MCF 10A (cell line): ENCODE results near the gene RFX3. TPM values are rescaled to one million over a fixed set of nuclear protein-coding genes. Genes with fewer than 3 reads are reported as not detected.
"Not testable (repeated sequence)": the region's sequence is repeated elsewhere in the genome, so short reads cannot be mapped to it uniquely, and the experiment has no call there.

ENCODE experiments used
- BruUV-seq: library from RNA; stranded (reverse); fragments of 400-500 nt; replicated peaks from 2 replicates; lab custom pipeline; 2021; lab: Mats Ljungman, UMichigan
- CTCF ChIA-PET: fragments of 300-600 bp; sonication (Branson Sonifier 250); formaldehyde crosslinking; extraction: SDS; loops from one replicate; lab custom pipeline; 2021; ENCODE audit warnings: antibody characterized with exemption, inconsistent platforms; lab: Yijun Ruan, JAX
- POLR2A ChIA-PET: fragments of 300-600, 350-650 bp; sonication (Branson Sonifier 250); formaldehyde crosslinking; extraction: SDS; loops from one replicate; lab custom pipeline; 2020; ENCODE audit warnings: antibody characterized with exemption, inconsistent platforms; lab: Yijun Ruan, JAX
- DNase-seq: peaks from one replicate; pipeline ENCODE4 v3.0.0-alpha.2; 2018; ENCODE audit not compliant: unreplicated experiment
- H3K27ac Mint-ChIP-seq: one replicate; pipeline ENCODE4 v1.8.0; 2022; ENCODE audit warnings: mild to moderate bottlenecking, low read depth, mixed read lengths; ENCODE audit not compliant: unreplicated experiment
- H3K27me3 Mint-ChIP-seq: one replicate; pipeline ENCODE4 v1.8.0; 2022; ENCODE audit warnings: mixed read lengths; ENCODE audit not compliant: insufficient read depth, unreplicated experiment
- H3K36me3 Mint-ChIP-seq: one replicate; pipeline ENCODE4 v1.8.0; 2022; ENCODE audit warnings: mild to moderate bottlenecking, moderate library complexity, mixed read lengths; ENCODE audit not compliant: insufficient read depth, unreplicated experiment
- H3K4me1 Mint-ChIP-seq: one replicate; pipeline ENCODE4 v1.8.0; 2022; ENCODE audit warnings: mixed read lengths; ENCODE audit not compliant: insufficient read depth, unreplicated experiment
- H3K4me3 Mint-ChIP-seq: one replicate; pipeline ENCODE4 v1.8.0; 2022; ENCODE audit warnings: mild to moderate bottlenecking, moderate library complexity, mixed read lengths; ENCODE audit not compliant: unreplicated experiment
- H3K9me3 Mint-ChIP-seq: one replicate; pipeline ENCODE4 v1.8.0; 2022; ENCODE audit warnings: mixed read lengths; ENCODE audit not compliant: unreplicated experiment
- CTCF ChIP-seq: fragments of 200-600 bp; IDR thresholded peaks from one replicate; pipeline ENCODE4 v1.8.0; 2022; ENCODE audit warnings: antibody characterized with exemption, mild to moderate bottlenecking; ENCODE audit not compliant: unreplicated experiment
- intact Hi-C: fragments of 100-400 bp; cut with micrococcal nuclease; formaldehyde crosslinking; loops from 2 replicates; pipeline ENCODE4 v1.14.1; 2022
- total RNA-seq: library from RNA; stranded (reverse); gene quantifications from 2 replicates; pipeline ENCODE4 v1.2.3, GENCODE V29; 2022

RFX3 gene
- total RNA-seq, 1 experiment from 2014 or later: 9.7 TPM

GRCh38 chr9:3330792-3331420 is 194.9 kb downstream of the RFX3 start:
- intact Hi-C loops: loop anchor here (5.0 kb wide), 1 partner anchor 111 kb away; no protein-coding TSS in a partner anchor
- peak; percentile 41 for DNase-seq
- BruUV-seq: no TSS peak
- H3K9me3 Mint-ChIP-seq: no peaks in the 10 kb centered on the region
- no peaks in the 10 kb centered on the region for H3K4me1 Mint-ChIP-seq
- ChIA-PET POLR2A (no interaction called here), CTCF (interaction anchor here (0.6 to 2.8 kb wide), 10 partner anchors 12 to 1845 kb away, joined by 3 to 40 read pairs (median 3); no protein-coding TSS in a partner anchor)
- TF ChIP-seq CTCF: no peak
- no peaks in the 10 kb centered on the region for H3K27me3 Mint-ChIP-seq
- H3K4me3 Mint-ChIP-seq: no peak overlapping the region
- no peaks in the 10 kb centered on the region for H3K36me3 Mint-ChIP-seq
- H3K27ac Mint-ChIP-seq: no peak overlapping the region

GRCh38 chr9:3329361-3329760 is 196.4 kb downstream of the RFX3 start:
- Mint-ChIP-seq H3K4me3 (no peak overlapping the region), H3K4me1 (no peaks in the 10 kb centered on the region), H3K27me3 (no peaks in the 10 kb centered on the region), H3K27ac (no peak overlapping the region), H3K36me3 (no peaks in the 10 kb centered on the region), H3K9me3 (no peaks in the 10 kb centered on the region)
- ChIA-PET CTCF (interaction anchor here (0.7 to 2.8 kb wide), 2 partner anchors 89 to 112 kb away, joined by 3 to 40 read pairs; no protein-coding TSS in a partner anchor), POLR2A (no interaction called here)
- no TSS peak for BruUV-seq
- no peak for TF ChIP-seq CTCF
- DNase-seq: peak; percentile 16
- intact Hi-C loops: no loop called here

- intact Hi-C loops: no loop called here
- Mint-ChIP-seq H3K36me3 (no peaks in the 10 kb centered on the region), H3K9me3 (no peaks in the 10 kb centered on the region), H3K27me3 (no peaks in the 10 kb centered on the region), H3K4me3 (no peak overlapping the region), H3K4me1 (no peaks in the 10 kb centered on the region), H3K27ac (no peak overlapping the region)
- no TSS peak for BruUV-seq
- ChIA-PET CTCF (no interaction called here), POLR2A (interaction anchor here (0.6 kb wide), 1 partner anchor 24 kb away, joined by 4 read pairs; no protein-coding TSS in a partner anchor)
- DNase-seq: no peak
- no peak for TF ChIP-seq CTCF
Observed at GRCh38 chr9:3323714-3324113, 202.1 kb downstream of the RFX3 start.

GRCh38 chr9:3321186-3321585 is 204.6 kb downstream of the RFX3 start:
- ChIA-PET CTCF (no interaction called here), POLR2A (no interaction called here)
- intact Hi-C loops: no loop called here
- Mint-ChIP-seq H3K9me3 (no peaks in the 10 kb centered on the region), H3K4me3 (no peak overlapping the region), H3K27me3 (no peaks in the 10 kb centered on the region), H3K4me1 (no peaks in the 10 kb centered on the region), H3K27ac (no peak overlapping the region), H3K36me3 (no peaks in the 10 kb centered on the region)
- DNase-seq: no peak
- TF ChIP-seq CTCF: no peak
- BruUV-seq: no TSS peak

GRCh38 chr9:3312595-3312994 is 213.2 kb downstream of the RFX3 start:
- H3K27me3 Mint-ChIP-seq, intact Hi-C loops, BruUV-seq, H3K9me3 Mint-ChIP-seq, H3K36me3 Mint-ChIP-seq, DNase-seq, H3K4me3 Mint-ChIP-seq, POLR2A ChIA-PET, H3K4me1 Mint-ChIP-seq, H3K27ac Mint-ChIP-seq: not testable (repeated sequence)
- CTCF ChIA-PET: interaction anchor here (0.6 kb wide), 1 partner anchor 171 kb away, joined by 3 read pairs; no protein-coding TSS in a partner anchor
